ENCODE data around the gene JARID2. TPM values are rescaled to one million over a fixed set of nuclear protein-coding genes. Genes with fewer than 3 reads are reported as not detected.

The JARID2 gene
- polyA plus RNA-seq, 1 experiment, result 6.1 TPM

DNA sequence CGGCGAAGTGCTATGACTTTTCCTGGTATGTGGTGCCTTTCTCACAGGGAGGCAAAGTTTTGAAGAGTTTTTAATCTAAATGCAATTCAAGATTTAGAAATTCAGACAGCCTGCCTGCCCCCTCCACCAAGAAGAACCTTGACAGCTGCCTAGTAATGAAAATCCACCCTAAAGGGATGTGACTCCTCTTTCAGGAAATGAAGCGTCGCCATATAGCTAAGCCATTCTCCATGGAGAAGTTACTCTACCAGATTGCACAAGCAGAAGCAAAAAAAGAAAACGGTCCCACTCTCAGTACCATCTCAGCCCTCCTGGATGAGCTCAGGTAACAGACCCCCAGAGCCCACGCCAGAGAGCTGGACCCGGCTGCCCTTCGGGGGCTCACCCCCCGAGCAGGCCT, 266.9 kb downstream of the JARID2 start:
- POLR2A ChIA-PET, result no interaction called here
- Histone ChIP-seq H3K4me3 (ENCODE audit: low read depth, low read length) (no peak overlapping the region), H3K27me3 (ENCODE audit: control insufficient read depth, insufficient read depth, low read length) (no peaks in the 10 kb centered on the region), H3K36me3 (ENCODE audit: control insufficient read depth, insufficient read depth, low read length) (peaks cover 40% of the 10 kb centered on the region)
- TF ChIP-seq, protein P1, sequence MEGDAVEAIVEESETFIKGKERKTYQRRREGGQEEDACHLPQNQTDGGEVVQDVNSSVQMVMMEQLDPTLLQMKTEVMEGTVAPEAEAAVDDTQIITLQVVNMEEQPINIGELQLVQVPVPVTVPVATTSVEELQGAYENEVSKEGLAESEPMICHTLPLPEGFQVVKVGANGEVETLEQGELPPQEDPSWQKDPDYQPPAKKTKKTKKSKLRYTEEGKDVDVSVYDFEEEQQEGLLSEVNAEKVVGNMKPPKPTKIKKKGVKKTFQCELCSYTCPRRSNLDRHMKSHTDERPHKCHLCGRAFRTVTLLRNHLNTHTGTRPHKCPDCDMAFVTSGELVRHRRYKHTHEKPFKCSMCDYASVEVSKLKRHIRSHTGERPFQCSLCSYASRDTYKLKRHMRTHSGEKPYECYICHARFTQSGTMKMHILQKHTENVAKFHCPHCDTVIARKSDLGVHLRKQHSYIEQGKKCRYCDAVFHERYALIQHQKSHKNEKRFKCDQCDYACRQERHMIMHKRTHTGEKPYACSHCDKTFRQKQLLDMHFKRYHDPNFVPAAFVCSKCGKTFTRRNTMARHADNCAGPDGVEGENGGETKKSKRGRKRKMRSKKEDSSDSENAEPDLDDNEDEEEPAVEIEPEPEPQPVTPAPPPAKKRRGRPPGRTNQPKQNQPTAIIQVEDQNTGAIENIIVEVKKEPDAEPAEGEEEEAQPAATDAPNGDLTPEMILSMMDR (IDR thresholded peaks at IDR 0.05; ENCODE audit: insufficient read depth, low read depth, low read length), result no peak
- no peak for DNase-seq (ENCODE audit: low read depth)
- CTCF ChIA-PET, result no interaction called here

DNA sequence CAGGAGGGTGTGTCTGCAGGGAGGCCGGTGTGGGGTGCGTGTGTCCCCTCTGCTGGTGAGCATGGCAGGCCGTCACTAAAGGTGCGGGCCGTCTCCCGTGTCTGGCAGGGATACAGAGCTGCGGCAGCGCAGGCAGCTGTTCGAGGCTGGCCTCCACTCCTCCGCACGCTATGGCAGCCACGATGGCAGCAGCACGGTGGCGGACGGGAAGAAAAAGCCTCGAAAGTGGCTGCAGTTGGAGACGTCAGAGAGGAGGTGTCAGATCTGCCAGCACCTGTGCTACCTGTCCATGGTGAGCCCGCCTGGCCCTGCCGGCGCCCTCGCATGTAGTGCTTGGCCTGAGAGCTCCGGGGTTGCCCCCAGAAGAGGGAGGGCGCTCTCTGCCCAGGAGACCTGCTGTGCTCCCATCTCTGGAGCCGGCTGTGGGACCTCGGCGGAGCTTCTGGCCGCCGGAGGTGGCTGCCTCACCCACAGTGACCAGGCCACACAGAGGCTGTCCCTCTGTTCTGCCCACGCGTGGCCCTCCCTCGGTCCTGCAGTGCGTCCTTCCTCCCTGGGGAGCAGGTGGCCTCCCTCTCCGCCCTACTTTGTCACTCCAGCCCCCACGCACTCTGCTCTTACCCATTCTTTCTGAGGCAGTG, 267.4 kb downstream of the JARID2 start:
- CTCF ChIA-PET, result no interaction called here
- POLR2A ChIA-PET, result no interaction called here
- H3K36me3 ChIP-seq (ENCODE audit: control insufficient read depth, insufficient read depth, low read length), result peaks cover 42% of the 10 kb centered on the region

DNA sequence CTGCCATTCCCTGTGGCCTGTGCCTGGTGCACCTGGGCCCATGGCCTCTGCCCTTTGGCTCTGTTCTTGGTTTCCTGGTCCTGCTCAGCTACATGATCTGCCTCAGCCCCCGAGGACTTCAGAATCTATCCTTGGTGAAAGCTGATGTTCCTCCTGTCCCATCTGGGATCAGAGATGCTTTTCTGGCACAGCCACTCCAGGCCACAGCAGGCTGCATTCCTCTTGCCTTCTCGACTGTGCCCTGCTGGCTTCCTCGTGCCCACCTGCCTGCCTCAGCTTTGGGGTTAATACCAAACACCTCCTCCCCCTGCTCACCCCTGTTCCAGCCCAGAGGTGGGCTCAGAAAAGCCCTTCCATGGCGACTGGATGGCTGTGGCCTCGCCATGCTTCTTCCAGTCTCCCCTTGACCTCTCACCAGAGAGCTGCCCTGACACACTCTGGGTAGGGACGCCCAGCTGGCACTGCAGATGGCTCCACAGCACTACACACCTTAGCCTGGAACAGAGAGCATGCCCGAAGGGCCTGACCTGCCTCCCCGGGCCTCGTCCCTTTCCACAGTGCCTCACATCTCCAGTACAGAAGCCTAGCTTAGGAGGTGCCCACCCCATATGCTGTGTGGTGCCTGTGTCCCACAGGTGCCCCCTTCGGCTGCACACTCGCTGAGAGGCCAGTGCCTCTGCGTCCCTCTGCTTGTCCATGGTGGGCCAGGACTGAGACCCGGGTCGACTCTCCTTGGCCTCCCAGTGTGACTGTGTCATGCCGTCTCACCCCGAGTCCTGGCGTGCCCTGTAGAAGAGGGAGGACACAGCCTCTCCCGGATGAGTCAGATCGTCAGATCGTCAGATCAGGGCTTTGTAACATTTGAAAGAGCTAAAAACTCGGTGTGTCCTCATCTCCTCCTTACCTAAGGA, 268.2 kb downstream of the JARID2 start:
- TF ChIP-seq, protein P1 (IDR thresholded peaks at IDR 0.05; ENCODE audit: insufficient read depth, low read depth, low read length), result no peak
- Histone ChIP-seq H3K36me3 (ENCODE audit: control insufficient read depth, insufficient read depth, low read length) (peaks cover 42% of the 10 kb centered on the region), H3K4me3 (ENCODE audit: low read depth, low read length) (no peak overlapping the region), H3K27me3 (ENCODE audit: control insufficient read depth, insufficient read depth, low read length) (no peaks in the 10 kb centered on the region)
- POLR2A ChIA-PET, result no interaction called here
- DNase-seq (ENCODE audit: low read depth), result no peak
- CTCF ChIA-PET, result interaction anchor here (1.5 kb wide), 1 partner anchor 8 kb away, joined by 7 read pairs; no protein-coding TSS in a partner anchor

More for the DNA sequence above, 267.4 kb downstream of the JARID2 start:
- Histone ChIP-seq H3K27me3 (ENCODE audit: control insufficient read depth, insufficient read depth, low read length) (no peaks in the 10 kb centered on the region), H3K4me3 (ENCODE audit: low read depth, low read length) (no peak overlapping the region)
- DNase-seq (ENCODE audit: low read depth), result no peak
- TF ChIP-seq, protein P1 (IDR thresholded peaks at IDR 0.05; ENCODE audit: insufficient read depth, low read depth, low read length), result no peak

DNA sequence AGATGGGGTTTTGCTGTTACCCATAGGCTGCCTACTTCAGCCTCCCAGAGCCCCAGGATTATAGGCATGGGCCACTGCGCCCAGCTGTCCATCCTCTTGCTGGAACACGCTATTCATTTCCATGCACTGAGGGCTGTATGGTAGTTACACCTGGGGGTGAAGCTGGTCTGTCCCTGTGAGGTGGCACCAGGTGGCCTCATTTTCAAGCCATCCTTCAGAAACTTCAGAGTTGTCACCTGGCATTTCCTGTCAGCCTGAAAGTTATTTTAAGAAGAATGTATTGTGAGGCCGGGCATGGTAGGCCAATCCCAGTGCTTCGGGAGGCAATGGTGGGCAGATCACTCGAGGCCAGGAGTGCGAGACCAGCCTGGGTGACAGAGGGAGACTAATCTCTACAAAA, 269.4 kb downstream of the JARID2 start:
- POLR2A ChIA-PET, result no interaction called here
- CTCF ChIA-PET, result interaction anchor here (1.5 kb wide), 1 partner anchor 10 kb away, joined by 7 read pairs; no protein-coding TSS in a partner anchor
- Histone ChIP-seq H3K36me3 (ENCODE audit: control insufficient read depth, insufficient read depth, low read length) (peaks cover 45% of the 10 kb centered on the region), H3K27me3 (ENCODE audit: control insufficient read depth, insufficient read depth, low read length) (no peaks in the 10 kb centered on the region), H3K4me3 (ENCODE audit: low read depth, low read length) (no peak overlapping the region)
- TF ChIP-seq, protein P1 (IDR thresholded peaks at IDR 0.05; ENCODE audit: insufficient read depth, low read depth, low read length), result no peak
- no peak for DNase-seq (ENCODE audit: low read depth)

DNA sequence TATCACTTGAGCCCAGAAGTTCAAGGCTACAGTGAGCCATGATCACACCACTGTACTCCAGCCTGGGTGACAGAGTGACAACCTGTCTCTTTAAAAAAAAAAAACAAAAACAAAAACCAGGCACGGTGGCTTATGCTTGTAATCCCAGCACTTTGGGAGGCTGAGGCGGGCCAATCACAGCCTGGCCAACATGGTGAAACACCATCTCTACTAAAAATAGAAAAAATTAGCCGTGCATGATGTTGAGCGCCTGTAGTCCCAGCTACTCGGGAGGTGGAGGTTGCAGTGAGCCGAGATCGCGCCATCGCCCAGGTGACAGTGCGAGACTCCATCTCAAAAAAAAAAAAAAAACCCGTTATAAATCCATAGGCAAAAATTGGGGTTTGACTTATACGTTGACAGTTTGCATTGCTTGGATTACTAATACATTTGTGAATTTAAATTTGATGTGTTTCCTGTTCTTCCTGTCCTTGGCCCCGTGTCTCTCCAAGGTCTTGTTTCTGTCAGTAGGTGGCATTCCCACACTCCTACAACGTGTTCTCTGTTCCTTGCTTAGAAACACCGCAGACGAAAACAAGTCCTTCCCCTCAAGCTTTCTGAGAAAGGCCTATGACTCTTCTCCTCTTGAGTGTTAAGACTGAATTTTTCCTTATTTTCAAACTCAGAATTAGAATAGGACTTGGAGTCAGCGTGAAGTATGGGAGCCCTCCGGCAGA, 269.9 kb downstream of the JARID2 start:
- Histone ChIP-seq H3K4me3 (ENCODE audit: low read depth, low read length) (no peak overlapping the region), H3K27me3 (ENCODE audit: control insufficient read depth, insufficient read depth, low read length) (no peaks in the 10 kb centered on the region), H3K36me3 (ENCODE audit: control insufficient read depth, insufficient read depth, low read length) (peaks cover 47% of the 10 kb centered on the region)
- CTCF ChIA-PET, result interaction anchor here (1.5 kb wide), 1 partner anchor 10 kb away, joined by 7 read pairs; no protein-coding TSS in a partner anchor
- TF ChIP-seq, protein P1 (IDR thresholded peaks at IDR 0.05; ENCODE audit: insufficient read depth, low read depth, low read length), result no peak
- POLR2A ChIA-PET, result no interaction called here
- no peak for DNase-seq (ENCODE audit: low read depth)
